AG08395 (cell line): ENCODE measurements around the gene KRTAP12-1.
"Not testable (repeated sequence)": the region's sequence is repeated elsewhere in the genome, so short reads cannot be mapped to it uniquely, and the experiment has no call there.

Source experiments
- DNase-seq: peaks from one replicate; pipeline ENCODE4 v3.0.0; 2012; ENCODE audit warnings: mixed read lengths, low spot score

KRTAP12-1 gene

DNA sequence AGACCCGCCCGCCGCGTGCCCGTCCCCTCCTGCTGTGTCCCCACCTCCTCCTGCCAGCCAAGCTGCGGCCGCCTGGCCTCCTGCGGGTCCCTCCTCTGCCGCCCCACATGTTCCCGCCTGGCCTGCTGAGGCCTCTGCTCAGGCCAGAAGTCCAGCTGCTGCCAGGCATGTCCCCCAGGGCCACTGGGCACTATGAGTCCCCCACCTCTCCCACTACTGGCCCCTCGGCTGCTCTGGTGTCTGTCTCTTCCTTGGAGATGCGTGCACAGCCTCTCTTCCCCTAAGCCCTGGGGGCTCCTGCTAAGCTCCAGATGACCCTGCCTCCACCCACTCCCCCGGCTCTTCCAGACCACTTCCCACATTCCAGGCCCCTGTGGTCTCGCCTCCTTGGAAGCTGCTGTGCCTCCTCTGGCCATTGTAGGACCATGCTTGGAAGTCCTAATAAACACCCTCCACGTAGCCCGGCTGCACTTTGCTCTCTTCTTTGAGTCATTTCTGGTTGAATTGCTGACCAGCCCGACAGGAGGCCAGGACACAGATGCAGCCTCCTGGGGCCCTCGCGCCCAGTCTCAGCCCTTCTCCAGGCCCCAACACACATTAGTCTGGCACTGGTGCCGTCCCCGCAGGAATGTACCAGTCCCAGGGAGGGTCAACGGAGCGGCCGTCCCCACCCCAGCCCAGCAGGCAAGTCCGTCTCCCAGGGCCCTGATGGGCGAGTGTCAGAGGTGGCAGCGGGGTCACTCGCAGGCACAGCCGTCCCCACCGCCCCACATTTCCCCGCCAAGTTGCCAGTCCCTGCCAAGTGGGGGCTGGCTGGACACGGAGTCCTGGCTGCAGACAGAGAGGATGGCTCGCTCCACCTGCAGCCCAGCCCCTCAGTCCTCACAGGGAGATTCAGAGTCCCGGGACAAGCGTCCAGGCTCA is 16.1 kb upstream of the KRTAP12-1 start:
- no peak for DNase-seq

DNA sequence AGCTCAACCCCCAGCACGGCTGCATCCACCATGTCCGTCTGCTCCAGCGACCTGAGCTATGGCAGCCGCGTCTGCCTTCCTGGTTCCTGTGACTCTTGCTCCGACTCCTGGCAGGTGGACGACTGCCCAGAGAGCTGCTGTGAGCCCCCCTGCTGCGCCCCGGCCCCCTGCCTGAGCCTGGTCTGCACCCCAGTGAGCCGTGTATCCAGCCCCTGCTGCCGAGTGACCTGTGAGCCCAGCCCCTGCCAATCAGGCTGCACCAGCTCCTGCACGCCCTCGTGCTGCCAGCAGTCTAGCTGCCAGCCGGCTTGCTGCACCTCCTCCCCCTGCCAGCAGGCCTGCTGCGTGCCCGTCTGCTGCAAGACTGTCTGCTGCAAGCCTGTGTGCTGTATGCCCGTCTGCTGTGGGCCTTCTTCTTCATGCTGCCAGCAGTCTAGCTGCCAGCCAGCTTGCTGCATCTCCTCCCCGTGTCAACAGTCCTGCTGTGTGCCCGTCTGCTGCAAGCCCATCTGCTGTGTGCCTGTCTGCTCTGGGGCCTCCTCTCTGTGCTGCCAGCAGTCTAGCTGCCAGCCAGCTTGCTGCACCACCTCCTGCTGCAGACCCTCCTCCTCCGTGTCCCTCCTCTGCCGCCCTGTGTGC is 15.3 kb upstream of the KRTAP12-1 start, which contains the start of gene KRTAP10-12:
Gene KRTAP10-12, plus strand, starts transcription at position 1 of the 639 bp plus-strand sequence. Its CDS starts 30 bp downstream, at position 31.
- not testable (repeated sequence) for DNase-seq

DNA sequence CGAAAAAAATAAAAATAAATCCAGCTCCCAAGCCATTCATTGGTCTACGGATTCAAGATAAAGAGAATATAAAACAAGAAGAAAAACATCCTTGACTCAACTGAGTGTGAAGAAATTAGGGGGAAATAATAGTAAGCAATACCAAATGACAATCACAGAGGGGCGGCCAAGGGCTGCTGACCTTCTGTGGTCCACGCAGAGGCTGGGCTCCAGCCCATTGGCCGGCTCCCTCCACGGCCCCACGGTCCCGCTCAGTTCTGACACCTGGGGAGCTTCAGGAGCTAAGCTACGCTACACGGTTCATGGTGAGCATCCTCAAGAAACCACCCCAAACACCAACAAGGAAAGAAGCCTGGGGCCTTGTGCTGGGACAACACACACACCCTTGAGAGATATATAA is 14.6 kb upstream of the KRTAP12-1 start:
- DNase-seq = no peak

DNA sequence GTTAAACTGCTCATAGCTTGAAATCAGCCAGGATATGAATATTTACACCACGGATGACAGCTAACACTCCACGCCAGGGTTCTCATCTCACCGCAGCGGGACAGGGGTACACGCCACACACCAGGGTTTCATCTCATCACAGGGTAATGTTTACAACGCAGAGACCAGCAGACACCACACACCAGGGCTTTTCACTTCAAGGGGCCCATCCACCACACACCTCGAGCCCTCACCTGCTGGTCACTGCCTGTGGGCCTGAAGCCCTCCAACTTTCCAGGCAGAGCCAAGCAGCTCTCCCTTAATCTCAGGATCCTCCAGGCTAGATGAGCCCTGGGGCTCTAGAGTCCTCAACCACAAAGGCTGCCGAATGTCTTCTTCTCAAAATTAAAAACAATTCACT is 13.7 kb upstream of the KRTAP12-1 start:
- DNase-seq = no peak

DNA sequence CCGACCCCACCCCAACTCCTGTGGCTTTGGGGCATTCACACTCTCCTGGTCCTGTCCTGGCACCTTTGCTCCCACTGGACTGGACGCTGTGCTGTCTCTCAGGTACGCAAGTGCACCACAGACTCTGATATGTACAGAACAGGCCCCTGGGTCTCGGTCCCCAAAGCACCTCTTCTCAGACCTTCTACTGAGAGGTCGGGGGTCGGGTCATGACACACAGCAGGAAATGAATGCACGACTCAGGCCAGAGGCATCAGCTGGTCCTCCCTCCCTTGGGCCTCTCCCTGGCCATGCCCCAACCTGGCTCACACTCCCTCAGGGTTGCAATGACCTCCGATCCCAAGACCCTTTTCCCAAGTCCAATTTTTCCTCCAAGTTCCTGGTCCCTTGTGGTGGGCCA is 13.2 kb upstream of the KRTAP12-1 start:
- no peak for DNase-seq

DNA sequence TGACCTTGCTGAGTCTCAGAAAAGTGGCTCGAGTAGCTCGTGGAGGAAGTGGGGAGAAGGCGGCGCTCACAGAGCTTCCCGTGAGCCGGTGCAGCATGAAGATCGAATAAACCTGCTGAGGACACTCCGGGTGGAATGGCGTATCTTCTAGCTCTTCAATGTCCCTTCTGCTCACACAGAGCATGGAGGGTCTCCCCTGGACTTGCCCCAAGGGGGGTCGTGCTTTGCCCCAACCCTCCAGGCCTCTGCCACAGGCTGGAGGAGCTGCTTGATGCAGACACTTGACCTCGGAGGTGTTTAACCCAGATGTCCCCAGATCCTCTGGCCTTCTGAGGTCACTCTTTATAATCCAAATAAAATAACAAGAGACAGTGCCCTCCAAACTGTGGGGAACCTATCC is 12.8 kb upstream of the KRTAP12-1 start:
- no peak for DNase-seq

DNA sequence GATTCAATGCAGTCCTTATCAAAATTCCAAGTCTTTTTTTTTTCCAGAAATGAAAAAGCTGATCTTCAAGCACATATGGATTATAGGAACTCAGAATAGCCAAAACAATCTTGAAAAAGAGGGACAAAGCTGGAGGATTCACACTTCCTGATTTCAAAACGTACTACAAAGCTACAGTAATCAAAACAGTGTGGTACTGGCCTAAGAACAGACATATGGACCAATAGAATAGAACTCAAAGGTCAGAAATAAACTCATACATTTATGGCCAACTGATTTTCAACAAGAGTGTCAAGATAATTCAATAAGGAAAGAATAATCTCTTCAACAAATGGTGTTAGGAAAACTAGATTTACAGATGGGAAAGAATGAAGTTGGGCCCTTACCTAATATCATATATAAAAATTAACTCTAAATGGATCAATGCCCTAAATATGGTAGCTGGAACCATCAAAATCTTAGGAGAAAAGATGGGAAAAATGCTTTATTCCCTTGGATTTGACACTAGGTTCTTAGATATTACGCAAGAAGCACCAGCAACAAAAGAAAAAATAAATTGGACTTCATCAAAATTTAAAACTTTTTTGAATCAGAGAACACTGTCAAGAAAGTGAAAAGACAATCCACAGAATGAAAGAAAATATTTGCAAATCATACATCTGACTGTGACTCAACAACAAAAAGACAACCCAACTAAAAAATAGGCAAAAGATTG is 11.0 kb upstream of the KRTAP12-1 start:
- no peak for DNase-seq

DNA sequence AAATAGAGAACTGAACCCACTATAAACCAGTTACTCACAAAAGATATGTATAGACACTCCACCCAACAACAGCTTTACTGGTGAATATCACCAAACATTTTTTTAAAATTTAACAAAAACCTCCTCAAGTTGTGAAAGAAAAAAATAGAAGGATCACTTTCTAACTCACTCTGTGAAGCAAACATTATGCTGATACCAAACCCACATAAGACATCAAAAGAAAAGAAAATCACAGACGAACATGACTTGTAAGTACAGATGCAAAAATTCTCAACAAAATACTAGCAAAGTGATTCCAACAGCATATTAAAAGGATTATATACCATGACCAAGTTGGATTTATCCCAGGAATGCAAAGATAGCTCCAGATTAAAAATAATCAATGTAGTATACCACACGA is 9.7 kb upstream of the KRTAP12-1 start:
- no peak for DNase-seq

DNA sequence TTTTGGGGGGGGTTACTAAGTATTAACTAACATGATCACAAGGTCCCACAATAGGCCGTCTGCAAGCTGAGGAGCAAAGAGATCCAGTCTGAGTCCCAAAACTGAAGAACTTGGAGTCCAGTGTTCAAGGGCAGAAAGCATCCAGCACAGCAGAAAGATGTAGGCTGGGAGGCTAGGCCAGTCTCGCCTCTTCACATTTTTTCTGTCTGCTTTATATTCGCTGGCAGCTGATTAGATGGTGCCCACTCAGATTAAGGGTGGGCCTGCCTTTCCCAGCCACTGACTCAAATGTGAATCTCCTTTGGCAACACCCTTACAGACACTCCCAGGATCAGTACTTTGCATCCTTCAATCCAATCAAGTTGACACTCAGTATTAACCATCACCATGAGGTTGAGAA is 7.8 kb upstream of the KRTAP12-1 start:
- DNase-seq = not testable (repeated sequence)

DNA sequence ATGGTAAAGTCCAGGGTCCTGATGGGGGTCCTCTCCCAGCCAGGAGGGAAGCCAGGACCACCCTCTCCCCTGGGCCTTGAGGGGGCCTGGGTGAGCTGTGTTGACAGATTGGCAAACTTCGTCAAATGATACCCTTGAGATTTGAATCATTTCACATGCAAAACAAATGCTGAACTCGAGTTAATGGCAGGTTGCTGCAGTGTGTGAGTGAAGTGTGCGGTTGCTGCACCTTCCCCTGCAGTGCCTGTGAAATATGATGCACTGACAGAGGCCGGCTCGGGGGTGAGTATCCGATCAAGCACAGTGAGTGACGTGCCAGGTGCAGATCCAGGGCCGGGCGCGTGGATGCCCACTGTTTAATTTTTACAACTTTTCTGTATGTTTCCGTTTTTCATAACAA is 5.7 kb upstream of the KRTAP12-1 start:
- DNase-seq = no peak

DNA sequence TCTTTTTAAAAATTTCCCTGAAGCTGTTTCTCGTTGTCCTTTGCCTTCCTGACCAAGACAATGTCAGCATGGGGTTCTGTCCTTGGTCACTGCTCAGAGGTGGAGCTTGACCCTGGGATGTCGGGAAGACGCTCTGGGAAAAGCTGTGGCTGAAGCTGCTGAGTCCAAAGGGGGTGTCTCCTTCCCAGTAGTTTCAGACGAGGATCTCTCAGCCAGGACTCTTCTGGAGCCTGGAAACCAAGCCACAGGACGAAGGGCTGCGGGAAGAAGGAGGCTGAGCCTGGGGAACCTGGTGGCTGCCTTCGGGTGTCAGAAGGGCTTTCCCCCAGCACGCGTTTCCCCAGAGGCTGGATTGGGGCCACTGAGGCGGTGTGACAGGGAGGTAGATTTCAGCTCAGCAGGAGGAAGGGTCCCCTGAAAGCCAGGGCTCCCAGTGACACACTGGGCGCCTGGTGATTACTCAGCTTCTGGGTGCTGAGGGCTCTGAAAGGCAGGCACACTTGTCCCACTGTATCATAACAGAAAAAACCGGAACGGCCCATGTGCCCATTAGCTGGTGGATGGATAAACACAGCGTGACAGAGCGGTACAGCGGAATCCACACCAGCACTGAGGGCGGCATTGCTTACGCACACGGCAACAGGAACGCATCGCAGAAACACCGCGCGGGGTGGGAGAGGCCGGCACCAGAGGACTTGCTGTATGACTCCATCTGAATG is 5.0 kb upstream of the KRTAP12-1 start:
- DNase-seq = no peak

DNA sequence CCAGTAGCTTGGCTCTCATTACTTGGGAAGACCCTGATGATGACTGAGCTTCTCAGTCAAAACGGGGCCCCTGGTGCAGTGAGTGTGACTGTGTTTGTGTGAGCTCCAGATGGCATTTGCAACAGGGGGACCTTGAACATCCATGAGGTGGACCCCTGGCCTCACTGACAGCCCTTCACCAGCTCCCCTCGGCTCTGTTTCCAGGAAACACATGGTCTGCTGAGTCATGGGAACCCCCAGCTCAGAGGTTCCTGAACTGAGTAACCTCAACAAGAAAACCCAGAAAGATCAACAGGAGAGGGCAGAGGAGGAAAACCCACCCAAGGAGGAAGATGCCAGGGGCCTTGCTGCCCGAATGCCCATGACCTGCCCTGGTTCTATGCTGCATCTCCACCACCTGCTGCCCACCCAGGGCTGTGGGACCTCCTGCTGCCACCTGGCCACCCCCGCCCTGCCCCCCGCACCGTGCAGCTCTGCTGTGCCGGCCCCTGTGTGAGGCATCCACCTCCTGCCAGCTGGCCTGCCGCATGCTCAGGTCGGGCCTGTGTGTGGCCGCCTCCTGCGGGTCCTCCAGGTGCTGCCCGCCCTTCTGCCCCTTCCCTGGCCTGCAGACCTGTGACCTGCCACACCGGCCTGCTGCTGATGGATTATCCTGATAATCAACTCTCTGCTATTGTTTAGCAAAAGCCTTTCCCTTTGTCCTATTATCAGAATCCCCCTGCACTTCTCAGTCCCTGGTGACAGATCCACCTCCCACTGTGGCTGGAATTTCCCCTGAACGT is 4.2 kb upstream of the KRTAP12-1 start:
- DNase-seq = no peak

DNA sequence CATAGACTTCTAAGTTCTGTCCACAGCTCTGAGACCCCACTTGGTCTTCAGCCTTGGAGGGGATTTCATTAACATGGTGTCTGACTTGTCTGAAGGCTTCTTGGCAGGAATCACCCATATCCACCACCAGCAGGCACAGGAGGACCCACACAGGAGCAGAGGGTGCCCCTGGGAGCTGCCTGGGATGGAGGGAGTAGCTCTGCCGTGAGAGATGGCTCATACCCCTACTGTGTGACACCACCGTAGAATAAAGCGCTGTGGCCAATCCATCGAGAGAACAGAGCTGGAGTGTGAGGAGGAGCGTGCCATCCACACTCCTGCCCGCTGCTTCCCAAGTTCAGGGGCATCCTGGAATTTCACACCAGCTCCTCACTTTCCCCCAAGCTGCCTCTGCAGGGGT is 3.1 kb upstream of the KRTAP12-1 start:
- not testable (repeated sequence) for DNase-seq

DNA sequence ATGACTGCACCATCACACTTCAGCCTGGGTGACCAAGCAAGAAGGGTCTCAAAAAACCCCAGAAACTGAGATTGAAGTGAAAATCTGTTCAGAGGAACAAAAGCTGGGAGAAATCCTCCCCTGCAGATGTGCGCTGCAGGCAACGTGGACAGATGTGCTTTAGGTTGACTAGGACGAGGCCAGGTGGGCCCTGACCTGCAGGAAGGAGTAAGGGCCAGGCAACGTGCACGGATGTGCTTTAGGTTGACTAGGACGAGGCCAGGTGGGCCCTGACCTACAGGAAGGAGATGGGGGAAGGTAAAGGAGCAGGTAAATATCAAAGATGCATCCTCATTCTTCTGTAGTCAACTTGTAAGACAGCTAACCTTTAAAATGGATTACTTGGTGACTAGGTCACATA is 2.5 kb upstream of the KRTAP12-1 start:
- no peak for DNase-seq

DNA sequence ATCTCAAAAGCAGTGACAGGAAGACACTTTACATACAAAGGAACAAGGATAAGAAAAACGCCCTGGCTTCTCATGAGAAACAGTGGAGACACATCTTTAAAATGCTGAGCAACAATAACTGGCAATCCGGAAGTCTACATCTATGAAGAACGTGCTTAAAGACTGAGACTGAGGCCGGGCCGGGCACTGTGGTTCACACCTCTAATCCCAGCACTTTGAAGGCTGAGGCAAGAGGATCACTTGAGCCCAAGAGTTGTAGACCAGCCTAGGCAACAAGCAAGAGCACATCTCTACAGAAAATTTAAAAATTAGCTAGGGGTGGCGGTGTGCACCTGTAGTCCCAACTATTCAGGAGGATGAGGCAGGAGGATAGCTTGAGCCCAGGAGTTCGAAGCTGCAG is 2.1 kb upstream of the KRTAP12-1 start:
- no peak for DNase-seq

DNA sequence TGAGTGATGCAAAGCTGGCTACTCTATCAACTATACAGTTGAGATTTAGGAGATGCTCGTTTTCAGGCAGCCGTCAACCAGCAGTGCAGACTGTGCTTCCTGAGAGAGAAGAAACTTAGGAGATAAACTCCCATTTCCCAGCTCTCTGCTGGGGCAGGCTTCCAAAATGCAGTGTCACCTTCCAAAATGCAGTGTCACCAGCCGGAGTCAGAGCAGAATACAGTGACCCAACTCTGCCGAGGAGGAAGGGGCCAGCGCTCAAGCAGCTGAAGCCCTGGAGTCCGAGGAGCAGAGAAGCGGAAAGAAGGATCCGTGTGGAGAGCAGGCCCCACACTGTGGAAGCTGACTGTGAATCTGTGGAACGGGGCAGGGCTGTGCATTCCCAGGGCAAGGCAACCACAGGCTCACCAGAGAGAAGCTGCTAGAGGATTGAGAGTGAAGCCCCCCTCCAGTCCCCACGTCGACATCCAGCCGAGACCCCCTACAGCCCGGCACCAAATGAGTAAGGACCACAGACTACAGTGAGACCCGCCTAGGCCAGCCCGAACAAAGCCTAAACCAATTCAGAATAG is 703 bp upstream of the KRTAP12-1 start:
- DNase-seq = no peak

DNA sequence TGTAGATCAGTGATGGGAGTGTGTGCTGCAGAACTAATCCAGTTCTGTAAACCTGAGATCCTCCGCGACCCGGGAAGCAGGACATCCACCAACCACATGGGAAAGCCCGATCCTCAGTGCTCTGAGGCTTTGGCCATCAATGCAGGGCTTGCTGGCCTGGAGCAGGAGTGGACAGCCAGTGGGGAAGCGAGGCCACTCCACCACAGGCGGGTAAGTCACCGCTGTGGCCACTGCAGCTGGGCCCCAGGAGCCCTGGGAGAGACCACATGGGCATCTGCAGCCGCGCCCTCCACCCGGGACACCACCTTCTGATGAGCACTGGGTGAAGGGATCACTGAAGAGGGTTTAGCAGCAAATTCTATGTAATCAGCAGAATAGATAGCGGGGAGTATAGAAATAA is 811 bp downstream of the KRTAP12-1 start:
- DNase-seq = no peak

DNA sequence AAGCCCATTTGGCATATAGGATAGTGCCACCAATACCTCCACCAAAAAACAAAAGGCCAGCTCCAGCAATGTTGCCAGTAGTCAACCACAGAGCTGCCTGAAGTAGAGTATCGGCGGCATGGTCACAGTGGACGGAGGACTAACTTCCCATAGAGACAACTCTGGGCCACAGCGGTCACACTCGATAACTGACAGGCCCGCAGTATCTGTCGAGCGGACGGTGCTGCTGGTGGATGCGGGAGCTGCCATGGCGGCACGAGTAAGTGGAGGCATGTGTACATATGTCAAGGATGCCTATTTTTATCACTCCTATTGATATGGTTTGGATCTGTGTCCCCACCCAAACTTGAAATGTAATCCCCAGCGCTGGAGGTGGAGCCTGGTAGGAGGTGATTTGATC is 4.1 kb downstream of the KRTAP12-1 start:
- no peak for DNase-seq

DNA sequence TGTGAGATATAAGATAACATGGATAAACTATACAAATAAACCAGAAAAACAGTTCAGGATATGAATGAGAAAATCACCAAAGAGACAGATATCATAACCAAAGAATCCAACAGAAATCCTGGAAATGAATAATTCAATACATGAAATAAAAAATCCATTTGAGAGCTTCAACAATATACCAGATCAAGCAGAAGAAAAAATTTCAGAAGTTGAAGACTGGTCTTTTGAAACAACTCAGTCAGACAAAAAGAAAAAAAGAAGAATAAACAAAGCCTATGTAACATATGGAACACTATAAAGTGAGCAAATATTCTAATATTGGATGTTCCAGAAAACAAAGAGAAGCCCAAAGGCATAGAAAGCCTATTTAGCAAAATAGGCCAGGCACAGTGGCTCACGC is 10.1 kb downstream of the KRTAP12-1 start:
- no peak for DNase-seq

DNA sequence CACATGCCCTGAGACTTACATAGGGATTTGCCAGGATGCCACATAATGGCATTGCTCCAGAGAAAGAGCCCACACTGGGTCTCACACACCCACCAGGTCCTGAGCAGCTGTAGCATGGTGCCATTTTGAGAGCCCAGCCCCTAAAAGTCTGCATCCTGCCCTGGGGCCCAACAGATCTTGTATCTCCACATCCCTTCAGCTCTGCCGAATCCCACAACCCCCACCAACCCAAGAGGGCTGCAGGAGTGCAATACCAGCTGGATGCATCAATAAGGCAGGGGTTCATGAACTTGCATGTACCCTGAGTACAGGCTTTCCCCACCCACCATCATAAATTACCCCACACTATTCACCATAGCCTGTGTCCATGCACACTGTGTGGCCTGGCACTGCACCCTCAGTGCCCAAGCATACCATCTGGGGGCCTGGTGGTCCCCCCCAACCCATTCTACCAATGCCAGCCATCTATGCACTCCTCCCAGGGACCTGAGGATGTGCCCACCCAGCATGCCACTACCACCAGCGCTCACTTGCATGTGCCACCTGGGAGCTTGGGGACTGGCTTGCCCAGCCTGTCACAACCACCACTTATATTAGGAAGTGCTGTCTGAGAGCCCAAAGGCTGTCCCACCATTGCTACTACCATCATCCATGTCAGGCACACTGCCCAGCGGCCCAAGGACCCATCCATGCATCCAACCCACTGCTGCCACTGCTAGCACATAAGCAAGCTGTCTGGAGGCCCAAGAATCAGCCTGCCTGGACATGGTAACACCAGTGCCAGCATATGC is 11.1 kb downstream of the KRTAP12-1 start:
- no peak for DNase-seq
